MM.1S (cell line): ENCODE results near the gene SHANK3.

Experiments used
- DNase-seq: peaks from one replicate; pipeline ENCODE4 v3.0.0-alpha.2; 2015
- H2AFZ ChIP-seq: fragments of 300-600 bp; sonication (generic); 2 replicates; pipeline ENCODE4 v1.6.0; 2016; ENCODE audit warnings: antibody characterized with exemption, low read length
- H3F3A ChIP-seq: fragments of 300-600 bp; sonication (generic); 2 replicates; pipeline ENCODE4 v1.6.1; 2016; ENCODE audit warnings: mild to moderate bottlenecking, antibody characterized with exemption, low read length, moderate library complexity, mixed read lengths; ENCODE audit not compliant: insufficient read depth
- H3K27ac ChIP-seq: fragments of 300-600 bp; sonication (generic); 2 replicates; pipeline ENCODE4 v1.5.1; 2016; ENCODE audit warnings: mild to moderate bottlenecking, low read length
- H3K27me3 ChIP-seq: fragments of 300-600 bp; sonication (generic); replicated peaks from 2 replicates; pipeline ENCODE4 v1.6.0; 2016; ENCODE audit warnings: low read length; ENCODE audit not compliant: insufficient read depth
- H3K36me3 ChIP-seq: fragments of 300-600 bp; sonication (generic); replicated peaks from 2 replicates; pipeline ENCODE4 v1.6.1; 2016; ENCODE audit warnings: mild to moderate bottlenecking, low read length, mixed read lengths; ENCODE audit not compliant: insufficient read depth
- H3K4me1 ChIP-seq: fragments of 300-600 bp; sonication (generic); 2 replicates; pipeline ENCODE4 v1.6.1; 2016; ENCODE audit warnings: low read length, mixed read lengths
- H3K4me2 ChIP-seq: fragments of 300-600 bp; sonication (generic); 2 replicates; pipeline ENCODE4 v1.6.0; 2016; ENCODE audit warnings: low read depth, low read length
- H3K4me3 ChIP-seq: fragments of 300-600 bp; sonication (generic); 2 replicates; pipeline ENCODE4 v1.5.1; 2016; ENCODE audit warnings: low read length, mixed read lengths
- H3K79me2 ChIP-seq: fragments of 300-600 bp; sonication (generic); 2 replicates; pipeline ENCODE4 v1.6.1; 2016; ENCODE audit warnings: mixed run types, low read length, mixed read lengths
- H3K9ac ChIP-seq: fragments of 300-600 bp; sonication (generic); 2 replicates; pipeline ENCODE4 v1.6.1; 2016; ENCODE audit warnings: low read length, mixed read lengths
- H3K9me2 ChIP-seq: fragments of 300-600 bp; sonication (generic); replicated peaks from 2 replicates; pipeline ENCODE4 v1.6.1; 2016; ENCODE audit warnings: mild to moderate bottlenecking, low read length, mixed read lengths; ENCODE audit not compliant: insufficient read depth
- H3K9me3 ChIP-seq: fragments of 300-600 bp; sonication (generic); replicated peaks from 2 replicates; pipeline ENCODE4 v1.6.1; 2016; ENCODE audit warnings: mild to moderate bottlenecking, low read length, mixed read lengths; ENCODE audit not compliant: insufficient read depth
- H4K20me1 ChIP-seq: fragments of 300-600 bp; sonication (generic); 2 replicates; pipeline ENCODE4 v1.6.1; 2016; ENCODE audit warnings: mild to moderate bottlenecking, low read length, moderate library complexity, mixed read lengths; ENCODE audit not compliant: insufficient read depth
- EZH2 ChIP-seq: fragments of 300-600 bp; sonication (generic); optimal IDR thresholded peaks from 2 replicates; pipeline ENCODE3; 2017; ENCODE audit warnings: low read depth, mild to moderate bottlenecking, antibody characterized with exemption, low read length, mixed read lengths
- EZH2phosphoT487 ChIP-seq: fragments of 300-600 bp; sonication (generic); IDR thresholded peaks from 2 replicates; pipeline ENCODE4 v1.6.1; 2018; ENCODE audit warnings: antibody characterized with exemption, low read length
- TF ChIP-seq, protein P1 (sequence below): fragments of 300-600 bp; sonication (generic); IDR thresholded peaks from 2 replicates; pipeline ENCODE4 v1.5.1; 2016; ENCODE audit warnings: antibody characterized with exemption, low read length, mixed read lengths

The SHANK3 gene

DNA sequence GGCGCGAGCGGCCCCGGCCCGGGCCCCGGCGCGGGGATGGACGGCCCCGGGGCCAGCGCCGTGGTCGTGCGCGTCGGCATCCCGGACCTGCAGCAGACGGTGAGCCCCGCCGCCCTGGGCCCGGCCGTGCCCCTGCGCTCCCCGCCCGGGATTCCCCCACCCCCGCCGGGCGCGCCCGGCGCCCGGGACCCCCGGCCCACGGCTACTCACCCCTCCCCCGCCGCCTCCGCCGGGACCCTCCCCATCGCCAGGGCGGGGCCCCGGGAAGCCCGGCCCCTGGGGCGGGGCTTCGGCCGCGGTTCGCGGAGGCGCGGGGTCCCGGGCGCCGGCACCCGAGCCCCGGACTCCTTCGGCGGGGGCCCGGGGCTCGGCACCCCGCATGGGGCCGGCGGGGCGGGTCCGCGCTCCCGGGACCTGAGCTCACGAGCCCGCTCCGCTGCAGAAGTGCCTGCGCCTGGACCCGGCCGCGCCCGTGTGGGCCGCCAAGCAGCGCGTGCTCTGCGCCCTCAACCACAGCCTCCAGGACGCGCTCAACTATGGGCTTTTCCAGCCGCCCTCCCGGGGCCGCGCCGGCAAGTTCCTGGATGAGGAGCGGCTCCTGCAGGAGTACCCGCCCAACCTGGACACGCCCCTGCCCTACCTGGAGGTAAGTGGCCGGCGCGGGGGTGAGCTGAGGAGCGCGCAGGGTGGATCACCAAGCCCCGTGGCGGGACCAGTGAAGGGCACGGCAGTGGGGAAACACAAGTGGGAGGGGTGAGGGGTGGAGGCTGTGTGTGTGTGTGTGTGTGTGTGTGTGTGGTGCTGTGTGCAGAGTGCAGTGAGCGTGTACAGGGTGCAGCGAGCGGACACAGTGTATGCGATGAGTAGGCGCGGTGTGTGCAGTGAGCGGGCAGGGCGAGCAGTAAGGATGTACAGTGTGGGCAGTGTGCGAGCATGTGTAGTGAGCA lies 2.3 kb downstream of the SHANK3 start:
- DNase-seq = no peak
- H3K4me3 ChIP-seq = no peak overlapping the region
- no peak overlapping the region for H3K27ac ChIP-seq
- H3F3A ChIP-seq = no peaks in the 10 kb centered on the region
- TF ChIP-seq EZH2phosphoT487 (no peak), EZH2 (no peak)
- no peaks in the 10 kb centered on the region for H3K36me3 ChIP-seq
- no peaks in the 10 kb centered on the region for H3K79me2 ChIP-seq
- H3K9me3 ChIP-seq = no peaks in the 10 kb centered on the region
- H4K20me1 ChIP-seq = no peaks in the 10 kb centered on the region
- H3K4me2 ChIP-seq = no peak overlapping the region
- H3K27me3 ChIP-seq = peaks cover 71% of the 10 kb centered on the region
- H3K9me2 ChIP-seq = no peaks in the 10 kb centered on the region
- H2AFZ ChIP-seq = no peak overlapping the region
- H3K9ac ChIP-seq = no peak overlapping the region
- H3K4me1 ChIP-seq = no peaks in the 10 kb centered on the region

DNA sequence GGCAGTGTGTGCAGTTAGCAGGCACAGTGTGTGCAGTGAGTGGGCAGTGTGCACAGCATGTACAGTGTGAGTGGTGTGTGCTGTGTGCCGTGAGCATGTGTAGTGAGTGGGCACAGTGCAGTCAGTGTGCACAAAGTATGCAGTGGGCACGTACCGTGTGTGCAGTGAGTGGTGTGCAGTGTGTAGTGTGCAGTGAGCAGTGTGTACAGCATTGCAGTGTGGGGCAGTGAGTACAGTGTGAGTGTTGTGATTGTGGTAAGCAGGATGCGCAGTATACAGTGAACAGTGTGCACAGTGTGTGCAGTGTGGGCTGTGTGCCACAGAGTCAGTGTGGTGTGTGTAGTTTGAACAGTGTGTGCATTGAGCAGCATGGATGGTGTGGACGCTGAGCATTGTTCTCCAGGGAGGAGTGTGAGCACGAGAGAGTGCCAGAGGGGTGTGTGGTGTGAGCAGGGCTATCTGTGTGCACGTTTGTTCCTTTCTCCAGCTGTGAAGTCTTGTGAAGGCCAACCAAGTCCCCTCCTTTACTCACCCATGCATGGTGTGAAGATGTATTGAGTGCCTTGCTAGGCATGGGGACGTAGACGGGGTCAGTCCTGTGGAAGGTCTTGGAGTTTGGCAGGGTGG lies 3.0 kb downstream of the SHANK3 start:
- Histone ChIP-seq H4K20me1 (no peaks in the 10 kb centered on the region), H3K27ac (no peak overlapping the region), H3F3A (no peaks in the 10 kb centered on the region), H3K4me2 (no peak overlapping the region), H2AFZ (no peak overlapping the region), H3K9me2 (no peaks in the 10 kb centered on the region), H3K9ac (no peak overlapping the region), H3K79me2 (no peaks in the 10 kb centered on the region), H3K4me3 (no peak overlapping the region), H3K9me3 (no peaks in the 10 kb centered on the region), H3K36me3 (no peaks in the 10 kb centered on the region), H3K27me3 (peaks cover 66% of the 10 kb centered on the region), H3K4me1 (no peaks in the 10 kb centered on the region)
- no peak for TF ChIP-seq EZH2
- TF ChIP-seq, protein P1, sequence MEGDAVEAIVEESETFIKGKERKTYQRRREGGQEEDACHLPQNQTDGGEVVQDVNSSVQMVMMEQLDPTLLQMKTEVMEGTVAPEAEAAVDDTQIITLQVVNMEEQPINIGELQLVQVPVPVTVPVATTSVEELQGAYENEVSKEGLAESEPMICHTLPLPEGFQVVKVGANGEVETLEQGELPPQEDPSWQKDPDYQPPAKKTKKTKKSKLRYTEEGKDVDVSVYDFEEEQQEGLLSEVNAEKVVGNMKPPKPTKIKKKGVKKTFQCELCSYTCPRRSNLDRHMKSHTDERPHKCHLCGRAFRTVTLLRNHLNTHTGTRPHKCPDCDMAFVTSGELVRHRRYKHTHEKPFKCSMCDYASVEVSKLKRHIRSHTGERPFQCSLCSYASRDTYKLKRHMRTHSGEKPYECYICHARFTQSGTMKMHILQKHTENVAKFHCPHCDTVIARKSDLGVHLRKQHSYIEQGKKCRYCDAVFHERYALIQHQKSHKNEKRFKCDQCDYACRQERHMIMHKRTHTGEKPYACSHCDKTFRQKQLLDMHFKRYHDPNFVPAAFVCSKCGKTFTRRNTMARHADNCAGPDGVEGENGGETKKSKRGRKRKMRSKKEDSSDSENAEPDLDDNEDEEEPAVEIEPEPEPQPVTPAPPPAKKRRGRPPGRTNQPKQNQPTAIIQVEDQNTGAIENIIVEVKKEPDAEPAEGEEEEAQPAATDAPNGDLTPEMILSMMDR = no peak
- TF ChIP-seq EZH2phosphoT487 = no peak
- no peak for DNase-seq

DNA sequence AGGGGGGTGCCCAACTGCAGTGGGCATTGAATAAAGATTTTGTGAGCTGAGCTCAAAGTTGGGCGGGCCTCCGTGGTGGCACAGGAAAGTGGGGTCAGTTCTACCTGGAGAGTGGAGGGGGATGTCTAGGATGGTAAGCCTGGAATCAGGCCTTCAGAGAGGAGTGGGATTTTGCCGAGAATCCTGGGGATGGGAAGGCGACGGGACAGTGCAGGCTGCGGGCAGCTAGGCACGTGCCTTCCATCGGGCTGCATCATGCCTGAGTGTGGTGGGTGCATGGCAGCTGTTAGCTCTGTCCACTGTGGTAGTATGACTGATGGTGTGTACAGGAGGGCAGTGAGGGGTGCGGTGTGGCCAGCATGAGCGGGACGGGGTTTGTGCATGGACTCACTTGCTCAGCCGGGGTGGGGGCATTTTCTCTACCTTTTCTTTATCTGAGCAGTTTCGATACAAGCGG lies 3.6 kb downstream of the SHANK3 start:
- H3F3A ChIP-seq = no peaks in the 10 kb centered on the region
- H3K36me3 ChIP-seq = no peaks in the 10 kb centered on the region
- H3K4me2 ChIP-seq = no peak overlapping the region
- H3K27me3 ChIP-seq = peaks cover 61% of the 10 kb centered on the region
- H3K27ac ChIP-seq = no peak overlapping the region
- H3K9me3 ChIP-seq = no peaks in the 10 kb centered on the region
- TF ChIP-seq EZH2phosphoT487 (no peak), EZH2 (no peak)
- TF ChIP-seq, protein P1 = no peak
- H3K4me1 ChIP-seq = no peaks in the 10 kb centered on the region
- DNase-seq = no peak
- H2AFZ ChIP-seq = no peak overlapping the region
- H3K9me2 ChIP-seq = no peaks in the 10 kb centered on the region
- no peaks in the 10 kb centered on the region for H3K79me2 ChIP-seq
- H3K9ac ChIP-seq = no peak overlapping the region
- no peaks in the 10 kb centered on the region for H4K20me1 ChIP-seq
- H3K4me3 ChIP-seq = no peak overlapping the region
